Keratinocyte (primary cell): ENCODE data around the gene MLX. TPM values are rescaled to one million over a fixed set of nuclear protein-coding genes. Genes with fewer than 3 reads are reported as not detected.
A peak's percentile ranks its signal among the peaks of the same experiment; 100 is the strongest.

ENCODE experiments used
- DNase-seq: peaks from one replicate; pipeline ENCODE4 v3.0.0-alpha.2; 2011; ENCODE audit warnings: low read depth, missing footprints, low spot score
- FAIRE-seq: peaks from 2 replicates; lab custom pipeline; 2011; peaks lifted over from hg19 to GRCh38; lab: Jason Lieb, UNC
- H2AFZ ChIP-seq: 2 replicates; pipeline ENCODE4 v1.6.0; 2012; ENCODE audit warnings: low read length, control low read depth, inconsistent platforms; ENCODE audit not compliant: control insufficient read depth
- H3K27ac ChIP-seq: 2 replicates; pipeline ENCODE4 v1.5.1; 2011; ENCODE audit warnings: low read length; ENCODE audit not compliant: control insufficient read depth, insufficient read depth
- H3K27me3 ChIP-seq: 3 replicates; pipeline ENCODE4 v1.6.0; 2011; ENCODE audit warnings: low read length; ENCODE audit not compliant: control insufficient read depth, insufficient read depth; ENCODE audit errors: extremely low read depth
- H3K36me3 ChIP-seq, 2 experiments: 2 replicates in 1 of 2; 3 replicates in 1 of 2; pipeline ENCODE4 v1.5.1; 2011; ENCODE audit warnings: low read length in 2 of 2, mild to moderate bottlenecking in 1 of 2; ENCODE audit not compliant: control insufficient read depth in 2 of 2, insufficient read depth in 2 of 2; ENCODE audit errors: extremely low read depth in 1 of 2
- H3K4me1 ChIP-seq: 3 replicates; pipeline ENCODE4 v1.5.1; 2011; ENCODE audit warnings: low read length; ENCODE audit not compliant: control insufficient read depth, insufficient read depth; ENCODE audit errors: extremely low read depth
- H3K4me2 ChIP-seq: 3 replicates; pipeline ENCODE4 v1.6.0; 2011; ENCODE audit warnings: low read depth, low read length; ENCODE audit not compliant: control insufficient read depth, insufficient read depth; ENCODE audit errors: extremely low read depth
- H3K4me3 ChIP-seq, 3 experiments: fragments of 200-600 bp in 1 of 3; sonication (generic) in 1 of 3; 2 replicates in 2 of 3; 3 replicates in 1 of 3; pipeline ENCODE4 v1.5.1; 2011 to 2016; ENCODE audit warnings: low read length in 3 of 3, mild to moderate bottlenecking in 3 of 3, control low read depth in 2 of 3, inconsistent platforms in 1 of 3, low read depth in 1 of 3, mixed read lengths in 1 of 3, mixed run types in 1 of 3, moderate library complexity in 1 of 3; ENCODE audit not compliant: control insufficient read depth in 2 of 3, insufficient read depth in 2 of 3; ENCODE audit errors: extremely low read depth in 1 of 3
- H3K79me2 ChIP-seq: 2 replicates; pipeline ENCODE4 v1.6.0; 2012; ENCODE audit warnings: low read length; ENCODE audit not compliant: control insufficient read depth, insufficient read depth
- H3K9ac ChIP-seq: 3 replicates; pipeline ENCODE4 v1.6.0; 2011; ENCODE audit warnings: low read length; ENCODE audit not compliant: control insufficient read depth, insufficient read depth; ENCODE audit errors: extremely low read depth
- H3K9me1 ChIP-seq: 3 replicates; pipeline ENCODE4 v1.6.0; 2011; ENCODE audit warnings: low read length; ENCODE audit not compliant: control insufficient read depth, insufficient read depth; ENCODE audit errors: extremely low read depth
- H3K9me3 ChIP-seq: 2 replicates; pipeline ENCODE4 v1.5.1; 2012; ENCODE audit warnings: low read depth, low read length; ENCODE audit not compliant: control insufficient read depth
- H4K20me1 ChIP-seq: 3 replicates; pipeline ENCODE4 v1.6.0; 2011; ENCODE audit warnings: low read length; ENCODE audit not compliant: control insufficient read depth, insufficient read depth; ENCODE audit errors: extremely low read depth
- EZH2 ChIP-seq: IDR thresholded peaks from one replicate; pipeline ENCODE4 v1.6.1; 2012; ENCODE audit warnings: inconsistent platforms, mild to moderate bottlenecking, low read length, moderate library complexity
- dilution Hi-C: fragments of 300-500 bp; cut with MboI; formaldehyde crosslinking; loops from one replicate; pipeline ENCODE4 v1.7.0; 2020; ENCODE audit warnings: low sequenced_read_pairs; ENCODE audit not compliant: extremely low pct_ligation_motif_present
- polyA plus RNA-seq, 5 experiments: library from polyadenylated mRNA; depleted of rRNA in 3 of 5; stranded (reverse) in 3 of 5; stranded (forward) in 1 of 5; unstranded in 1 of 5; fragments of >200 nt; gene quantifications; 1 replicate in 1 of 5; 2 replicates in 3 of 5; 3 replicates in 1 of 5; pipeline versions ENCODE4 v1.2.1 to v1.2.3, GENCODE V29; 2011 to 2012; ENCODE audit warnings: missing spikeins in 2 of 5, low read depth in 1 of 5, low replicate concordance in 1 of 5
- TF ChIP-seq, protein P1 (sequence below), 3 experiments: IDR thresholded peaks in 1 of 3; conservative IDR thresholded peaks in 1 of 3; optimal IDR thresholded peaks in 1 of 3; 2 replicates in 2 of 3; 3 replicates in 1 of 3; pipeline versions ENCODE3 to v1.5.1; 2011; ENCODE audit warnings: low read length in 3 of 3, mild to moderate bottlenecking in 3 of 3, moderate library complexity in 2 of 3, control low read depth in 1 of 3, inconsistent platforms in 1 of 3; ENCODE audit not compliant: insufficient read depth in 2 of 3; ENCODE audit errors: extremely low read depth in 1 of 3

Gene MLX
- polyA plus RNA-seq, 1 donor (not counting 4 experiments of a cell fraction or from before 2014, with no cell fraction given) = 39.2 TPM

DNA sequence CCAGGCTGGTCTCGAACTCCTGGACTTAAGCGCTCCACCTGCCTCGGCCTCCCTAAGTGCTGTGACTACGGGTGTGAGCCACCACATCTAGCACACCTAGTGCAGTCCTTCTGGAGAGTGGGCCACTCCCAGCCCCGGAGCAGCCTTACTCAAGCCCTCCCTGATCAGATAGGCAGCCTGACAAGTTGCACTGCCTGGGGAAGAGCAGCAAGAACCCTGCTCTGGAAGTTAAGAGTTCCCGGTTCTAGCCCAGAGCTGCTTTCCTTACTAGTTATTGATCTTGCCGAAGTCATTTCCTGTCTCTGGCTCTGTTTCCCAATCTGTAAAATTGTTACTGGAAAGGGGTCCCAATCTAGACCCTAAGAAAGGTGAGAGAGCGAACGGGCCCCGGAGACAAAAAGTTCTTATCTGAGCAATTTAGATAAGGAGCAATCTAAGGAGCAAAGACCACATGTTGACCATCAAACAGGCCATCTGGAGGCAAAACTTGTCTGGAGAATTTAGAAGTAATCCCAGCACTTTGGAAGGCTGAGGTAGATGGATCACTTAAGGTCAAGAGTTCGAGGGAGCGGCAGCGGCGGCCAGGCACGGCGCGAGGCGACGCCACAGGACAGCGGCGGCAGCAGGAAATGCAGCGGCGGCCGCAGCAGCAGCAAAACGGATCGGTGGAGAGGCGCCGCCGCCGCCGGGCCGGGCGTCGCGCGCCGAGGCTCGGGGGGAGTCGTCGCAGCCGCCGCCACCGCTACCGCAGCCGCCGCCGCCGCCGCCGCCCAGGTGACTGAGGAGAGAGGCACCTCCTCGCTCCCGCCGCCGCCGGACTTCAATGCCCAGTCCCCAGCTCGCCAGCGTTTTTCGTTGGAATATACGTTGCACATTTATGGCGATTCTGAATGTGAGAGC lies 35.2 kb upstream of the MLX start:
- FAIRE-seq (no peak), DNase-seq (no peak)

DNA sequence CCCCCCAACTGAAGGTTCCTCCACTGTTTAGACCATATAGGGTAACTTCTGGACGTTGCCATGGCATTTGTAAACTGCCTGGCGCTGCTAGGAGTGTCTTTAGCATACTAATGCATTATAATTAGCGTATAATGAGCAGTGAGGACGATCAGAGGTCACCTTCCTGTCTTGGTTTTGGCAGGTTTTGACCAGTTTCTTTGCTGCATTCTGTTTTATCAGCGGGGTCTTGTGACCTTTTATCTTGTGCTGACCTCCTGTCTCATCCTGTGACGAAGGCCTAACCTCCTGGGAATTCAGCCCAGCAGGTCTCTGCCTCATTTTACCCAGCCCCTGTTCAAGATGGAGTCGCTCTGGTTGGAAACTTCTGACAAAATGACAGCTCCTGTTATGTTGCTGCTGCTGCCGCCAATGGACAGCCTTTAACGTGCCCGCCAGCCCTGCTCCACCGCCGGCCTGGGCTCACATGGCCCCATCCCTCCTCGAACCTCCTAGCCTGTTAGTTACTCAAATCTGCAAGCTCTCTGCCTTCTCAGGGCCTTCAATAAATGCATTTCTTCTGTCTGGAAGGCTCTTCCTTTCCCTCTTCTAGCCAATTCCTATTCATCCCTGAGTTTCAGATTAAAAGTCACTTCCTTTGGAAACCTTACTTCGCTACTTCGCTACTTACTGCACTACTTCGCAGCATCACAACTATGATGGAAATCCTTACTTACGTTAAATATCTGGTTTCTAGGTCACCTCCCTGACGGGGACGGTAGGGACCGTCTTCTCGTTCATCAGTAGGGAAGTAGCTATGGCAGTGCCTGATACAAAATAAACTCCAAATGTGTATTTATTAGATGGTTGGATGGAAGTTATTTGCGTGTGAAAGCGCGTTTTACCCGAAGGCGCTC lies 31.5 kb upstream of the MLX start:
- no peaks in the 10 kb centered on the region for H3K9me1 ChIP-seq
- no peaks in the 10 kb centered on the region for H3K36me3 ChIP-seq
- H4K20me1 ChIP-seq = no peaks in the 10 kb centered on the region
- peak overlapping the region; percentile 82 for H3K9ac ChIP-seq
- H3K4me3 ChIP-seq = peak overlapping the region; percentile 57 to 91 (median 59)
- H3K9me3 ChIP-seq = no peaks in the 10 kb centered on the region
- H3K27ac ChIP-seq = peak overlapping the region; percentile 27
- no peak for TF ChIP-seq EZH2
- TF ChIP-seq, protein P1, sequence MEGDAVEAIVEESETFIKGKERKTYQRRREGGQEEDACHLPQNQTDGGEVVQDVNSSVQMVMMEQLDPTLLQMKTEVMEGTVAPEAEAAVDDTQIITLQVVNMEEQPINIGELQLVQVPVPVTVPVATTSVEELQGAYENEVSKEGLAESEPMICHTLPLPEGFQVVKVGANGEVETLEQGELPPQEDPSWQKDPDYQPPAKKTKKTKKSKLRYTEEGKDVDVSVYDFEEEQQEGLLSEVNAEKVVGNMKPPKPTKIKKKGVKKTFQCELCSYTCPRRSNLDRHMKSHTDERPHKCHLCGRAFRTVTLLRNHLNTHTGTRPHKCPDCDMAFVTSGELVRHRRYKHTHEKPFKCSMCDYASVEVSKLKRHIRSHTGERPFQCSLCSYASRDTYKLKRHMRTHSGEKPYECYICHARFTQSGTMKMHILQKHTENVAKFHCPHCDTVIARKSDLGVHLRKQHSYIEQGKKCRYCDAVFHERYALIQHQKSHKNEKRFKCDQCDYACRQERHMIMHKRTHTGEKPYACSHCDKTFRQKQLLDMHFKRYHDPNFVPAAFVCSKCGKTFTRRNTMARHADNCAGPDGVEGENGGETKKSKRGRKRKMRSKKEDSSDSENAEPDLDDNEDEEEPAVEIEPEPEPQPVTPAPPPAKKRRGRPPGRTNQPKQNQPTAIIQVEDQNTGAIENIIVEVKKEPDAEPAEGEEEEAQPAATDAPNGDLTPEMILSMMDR (optimal IDR thresholded peaks at IDR 0.05 in 1 of 3, IDR thresholded peaks at IDR 0.05 in 1 of 3, conservative IDR thresholded peaks at IDR 0.05 in 1 of 3; ENCODE audit: extremely low read depth in 1 of 3, insufficient read depth in 2 of 3, low read length in 3 of 3) = no peak
- no peak for FAIRE-seq
- no peak for DNase-seq
- H3K27me3 ChIP-seq = no peaks in the 10 kb centered on the region
- peak overlapping the region; percentile 99 for H3K4me2 ChIP-seq
- dilution Hi-C loops = no loop called here
- peaks cover 27% of the 10 kb centered on the region for H3K4me1 ChIP-seq
- peaks cover 5% of the 10 kb centered on the region for H3K79me2 ChIP-seq
- H2AFZ ChIP-seq = peak overlapping the region; percentile 82

More for the DNA sequence above, 35.2 kb upstream of the MLX start:
- dilution Hi-C loops = no loop called here
- no peaks in the 10 kb centered on the region for H3K9me1 ChIP-seq
- H3K4me1 ChIP-seq = peaks cover 30% of the 10 kb centered on the region
- H2AFZ ChIP-seq = peak overlapping the region; percentile 79
- no peaks in the 10 kb centered on the region for H3K36me3 ChIP-seq
- H3K9ac ChIP-seq = peak overlapping the region; percentile 56
- peaks cover under 1% of the 10 kb centered on the region for H3K79me2 ChIP-seq
- H3K4me3 ChIP-seq = peak overlapping the region in 2 of 3 experiments; percentile 43 to 49
- no peak for TF ChIP-seq EZH2
- TF ChIP-seq, protein P1 (optimal IDR thresholded peaks at IDR 0.05 in 1 of 3, IDR thresholded peaks at IDR 0.05 in 1 of 3, conservative IDR thresholded peaks at IDR 0.05 in 1 of 3; ENCODE audit: extremely low read depth in 1 of 3, insufficient read depth in 2 of 3, low read length in 3 of 3) = peak; percentile 20 to 59 (median 44)
- H4K20me1 ChIP-seq = no peaks in the 10 kb centered on the region
- H3K27me3 ChIP-seq = no peaks in the 10 kb centered on the region
- H3K4me2 ChIP-seq = peak overlapping the region; percentile 76
- no peak overlapping the region for H3K27ac ChIP-seq
- no peaks in the 10 kb centered on the region for H3K9me3 ChIP-seq
